C4-2B (cell line): ENCODE data around the gene NANP.
"Not testable (repeated sequence)": the region's sequence is repeated elsewhere in the genome, so short reads cannot be mapped to it uniquely, and the experiment has no call there.

Experiments
- H3K27ac ChIP-seq: fragments of 450-650 bp; 2 replicates; pipeline ENCODE4 v1.5.1; 2017
- ZFX ChIP-seq: fragments of 450-650 bp; IDR thresholded peaks from 2 replicates; pipeline ENCODE4 v1.6.1; 2017
- TF ChIP-seq, protein P1 (sequence below): fragments of 450-650 bp; conservative IDR thresholded peaks from 2 replicates; pipeline ENCODE4 v1.5.1; 2017; ENCODE audit warnings: mild to moderate bottlenecking

Gene NANP

DNA sequence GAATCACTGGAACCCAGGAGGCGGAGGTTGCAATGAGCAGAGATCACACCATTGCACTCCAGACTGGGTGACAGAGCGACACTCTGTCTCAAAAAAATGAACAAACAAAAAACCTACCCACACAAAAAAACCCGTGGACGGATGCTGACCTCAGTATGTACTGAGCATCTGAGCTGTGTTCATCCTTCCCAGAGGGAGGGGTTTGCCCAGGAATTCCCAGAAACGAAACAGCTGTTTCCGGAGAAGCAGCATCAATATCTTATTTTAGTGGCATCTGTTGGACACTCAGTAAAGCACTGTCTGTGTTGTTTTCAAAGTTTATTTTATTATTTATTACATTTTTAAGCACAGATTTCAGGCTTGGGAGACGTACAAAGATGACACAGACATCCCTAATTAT is 18.7 kb downstream of the NANP start:
- no peak for TF ChIP-seq ZFX
- TF ChIP-seq, protein P1, sequence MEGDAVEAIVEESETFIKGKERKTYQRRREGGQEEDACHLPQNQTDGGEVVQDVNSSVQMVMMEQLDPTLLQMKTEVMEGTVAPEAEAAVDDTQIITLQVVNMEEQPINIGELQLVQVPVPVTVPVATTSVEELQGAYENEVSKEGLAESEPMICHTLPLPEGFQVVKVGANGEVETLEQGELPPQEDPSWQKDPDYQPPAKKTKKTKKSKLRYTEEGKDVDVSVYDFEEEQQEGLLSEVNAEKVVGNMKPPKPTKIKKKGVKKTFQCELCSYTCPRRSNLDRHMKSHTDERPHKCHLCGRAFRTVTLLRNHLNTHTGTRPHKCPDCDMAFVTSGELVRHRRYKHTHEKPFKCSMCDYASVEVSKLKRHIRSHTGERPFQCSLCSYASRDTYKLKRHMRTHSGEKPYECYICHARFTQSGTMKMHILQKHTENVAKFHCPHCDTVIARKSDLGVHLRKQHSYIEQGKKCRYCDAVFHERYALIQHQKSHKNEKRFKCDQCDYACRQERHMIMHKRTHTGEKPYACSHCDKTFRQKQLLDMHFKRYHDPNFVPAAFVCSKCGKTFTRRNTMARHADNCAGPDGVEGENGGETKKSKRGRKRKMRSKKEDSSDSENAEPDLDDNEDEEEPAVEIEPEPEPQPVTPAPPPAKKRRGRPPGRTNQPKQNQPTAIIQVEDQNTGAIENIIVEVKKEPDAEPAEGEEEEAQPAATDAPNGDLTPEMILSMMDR = no peak
- no peak overlapping the region for H3K27ac ChIP-seq

GRCh38 chr20:25604611-25605010 is 19.2 kb downstream of the NANP start:
- no peak overlapping the region for H3K27ac ChIP-seq
- TF ChIP-seq ZFX = no peak
- TF ChIP-seq, protein P1 = no peak

- H3K27ac ChIP-seq = not testable (repeated sequence)
These were observed 20.9 kb downstream of the NANP start for GRCh38 chr20:25602914-25603309.

DNA sequence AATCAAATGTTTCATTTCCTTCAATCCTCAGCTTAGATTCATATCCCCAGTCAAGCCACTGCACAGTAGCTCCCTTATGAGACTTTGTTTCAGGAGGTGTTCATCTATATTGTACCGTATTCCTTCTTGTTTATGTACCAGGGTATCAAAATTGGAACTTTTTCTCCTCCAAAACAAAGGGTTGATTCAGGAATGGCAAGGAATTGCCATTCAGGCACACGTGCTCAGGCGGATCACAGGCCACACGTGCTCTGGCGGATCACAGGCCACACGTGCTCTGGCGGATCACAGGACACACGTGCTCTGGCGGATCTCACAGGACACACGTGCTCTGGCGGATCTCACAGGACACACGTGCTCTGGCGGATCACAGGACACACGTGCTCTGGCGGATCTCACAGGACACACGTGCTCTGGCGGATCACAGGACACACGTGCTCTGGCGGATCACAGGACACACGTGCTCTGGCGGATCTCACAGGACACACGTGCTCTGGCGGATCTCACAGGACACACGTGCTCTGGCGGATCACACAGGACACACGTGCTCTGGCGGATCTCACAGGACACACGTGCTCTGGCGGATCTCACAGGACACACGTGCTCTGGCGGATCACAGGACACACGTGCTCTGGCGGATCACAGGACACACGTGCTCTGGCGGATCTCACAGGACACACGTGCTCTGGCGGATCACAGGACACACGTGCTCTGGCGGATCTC is 21.5 kb downstream of the NANP start:
- not testable (repeated sequence) for H3K27ac ChIP-seq

DNA sequence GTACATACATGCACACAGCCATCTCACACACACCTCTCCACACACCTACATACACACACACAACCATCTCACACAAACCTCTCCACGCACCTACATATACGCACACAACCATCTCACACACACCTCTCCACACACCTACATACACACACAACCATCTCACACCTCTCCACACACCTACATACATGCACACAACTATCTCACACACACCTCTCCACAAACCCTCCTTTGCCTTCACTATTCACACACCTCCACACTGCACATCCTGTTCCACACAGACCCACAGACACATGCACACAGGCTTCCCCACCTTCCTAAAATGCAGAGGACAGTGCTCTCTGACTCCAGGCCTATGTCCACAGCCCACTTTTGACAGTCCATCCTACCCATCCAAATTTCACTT is 22.2 kb downstream of the NANP start:
- TF ChIP-seq, protein P1 = no peak
- no peak for TF ChIP-seq ZFX
- no peak overlapping the region for H3K27ac ChIP-seq

DNA sequence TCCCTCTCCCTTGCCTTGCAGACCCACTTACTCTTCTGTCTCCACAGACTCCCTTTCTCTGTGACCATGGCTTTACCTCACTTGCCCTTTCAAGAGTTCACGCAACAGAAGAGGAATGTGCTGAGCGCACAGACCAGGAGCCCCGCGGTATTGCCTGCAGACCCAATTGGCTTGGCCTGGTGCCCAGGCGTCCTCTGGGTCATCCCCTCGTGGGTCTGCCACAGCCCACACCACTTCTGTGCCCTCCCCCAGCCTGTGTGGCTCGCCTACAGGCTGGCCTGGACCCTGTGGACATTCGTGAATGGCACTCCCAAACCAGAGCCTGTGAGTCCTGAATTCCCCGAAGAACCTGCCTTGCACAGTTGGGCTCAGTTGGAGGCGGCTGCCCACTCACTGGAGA is 23.2 kb downstream of the NANP start:
- no peak overlapping the region for H3K27ac ChIP-seq
- TF ChIP-seq, protein P1 = no peak
- TF ChIP-seq ZFX = no peak

GRCh38 chr20:25592135-25592852 is 31.5 kb downstream of the NANP start:
- H3K27ac ChIP-seq = no peak overlapping the region
- TF ChIP-seq, protein P1 = no peak
- TF ChIP-seq ZFX = no peak

DNA sequence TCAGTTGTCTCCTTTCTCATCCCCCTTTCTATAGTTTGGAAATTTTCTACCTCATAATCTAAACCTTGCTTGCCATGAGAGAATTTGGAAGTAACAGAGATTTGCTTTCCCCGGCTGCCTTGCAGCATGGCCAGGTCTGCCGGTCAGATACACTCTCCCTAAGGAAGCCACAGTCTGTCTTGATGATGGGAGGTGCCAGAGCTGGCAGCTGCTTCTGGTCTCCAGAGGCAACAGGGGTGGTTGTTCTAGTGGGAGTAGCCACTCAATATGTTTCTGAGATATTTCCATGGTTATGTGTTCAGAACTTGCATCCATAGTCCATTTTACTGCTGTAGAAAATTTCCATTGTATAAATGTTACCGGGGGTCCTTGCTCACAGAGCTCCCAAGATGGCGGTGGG is 33.0 kb downstream of the NANP start:
- H3K27ac ChIP-seq = not testable (repeated sequence)

GRCh38 chr20:25588491-25588890 is 35.3 kb downstream of the NANP start:
- no peak for TF ChIP-seq ZFX
- TF ChIP-seq, protein P1 = no peak
- H3K27ac ChIP-seq = no peak overlapping the region
